GM21723 (cell line): ENCODE results near the gene NUDT17.
"Not testable (repeated sequence)": the region's sequence is repeated elsewhere in the genome, so short reads cannot be mapped to it uniquely, and the experiment has no call there.

ENCODE experiments used
- ATAC-seq: cut with Tn5 transposase; IDR thresholded peaks from one replicate; pipeline ENCODE4 v1.9.1; 2021; ENCODE audit warnings: mild to moderate bottlenecking, moderate library complexity; ENCODE audit not compliant: unreplicated experiment

NUDT17 gene

DNA sequence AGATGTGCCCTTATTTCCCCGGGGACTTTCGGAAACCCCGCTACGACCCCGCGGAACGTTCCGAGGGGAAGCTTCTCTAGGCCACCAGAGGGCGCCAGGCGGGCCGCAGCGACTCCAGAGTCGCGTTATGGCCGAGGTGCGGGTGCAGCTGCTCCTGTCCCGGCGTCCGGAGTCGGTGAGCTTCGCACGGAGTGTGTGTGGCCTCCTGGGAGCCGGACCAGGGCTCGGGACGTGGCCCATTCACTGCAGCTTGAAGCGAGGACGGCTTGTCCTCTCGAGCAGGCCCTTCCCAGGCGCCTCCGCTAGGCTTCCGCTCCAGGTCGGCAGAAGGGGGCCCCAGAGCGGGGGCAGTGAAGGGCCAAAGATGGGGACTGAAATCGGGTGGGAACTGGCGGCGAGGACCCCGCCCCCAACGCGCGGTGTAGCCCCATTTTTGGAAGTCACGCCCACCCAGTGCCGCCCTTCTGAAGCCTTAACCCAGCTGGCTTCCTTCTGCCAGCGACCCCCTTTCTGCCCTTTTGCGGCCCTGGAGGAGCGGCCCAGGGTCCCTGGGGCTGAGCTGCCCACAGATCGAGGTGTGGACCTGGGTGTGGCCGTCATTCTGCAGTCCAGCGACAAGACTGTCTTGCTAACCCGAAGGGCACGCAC is at the start of gene NUDT17:
TSS of gene NUDT17 (plus strand) at position 117 of the 648 bp plus-strand sequence. CDS start at position 128, 11 bp downstream.
- peak; percentile 69 for ATAC-seq

- no peak for ATAC-seq
These were observed 48.7 kb upstream of the NUDT17 start for GRCh38 chr1:145796753-145797152.

DNA sequence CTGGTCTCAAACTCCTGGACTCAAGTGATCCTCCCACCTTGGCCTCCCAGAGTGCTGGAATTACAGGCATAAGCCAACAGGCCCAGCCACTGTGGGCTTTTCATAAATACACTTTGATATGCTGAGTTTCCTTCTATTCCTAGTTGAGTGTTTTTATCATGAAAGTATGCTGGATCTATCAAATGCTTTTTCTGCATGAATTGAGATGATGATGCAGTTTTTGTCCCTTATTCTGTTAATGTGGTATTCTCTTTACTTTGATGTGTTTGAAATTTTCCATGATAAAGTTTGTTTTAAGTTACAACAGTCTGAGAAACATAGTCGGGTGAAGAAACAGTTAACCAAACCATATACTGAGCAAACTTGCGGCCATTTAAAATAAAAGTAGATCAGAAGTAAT is 45.6 kb upstream of the NUDT17 start:
- ATAC-seq, result no peak

GRCh38 chr1:145804235-145805045 is 41.0 kb upstream of the NUDT17 start:
- no peak for ATAC-seq

- ATAC-seq, result no peak
These were observed 40.4 kb upstream of the NUDT17 start for GRCh38 chr1:145805057-145805456.

DNA sequence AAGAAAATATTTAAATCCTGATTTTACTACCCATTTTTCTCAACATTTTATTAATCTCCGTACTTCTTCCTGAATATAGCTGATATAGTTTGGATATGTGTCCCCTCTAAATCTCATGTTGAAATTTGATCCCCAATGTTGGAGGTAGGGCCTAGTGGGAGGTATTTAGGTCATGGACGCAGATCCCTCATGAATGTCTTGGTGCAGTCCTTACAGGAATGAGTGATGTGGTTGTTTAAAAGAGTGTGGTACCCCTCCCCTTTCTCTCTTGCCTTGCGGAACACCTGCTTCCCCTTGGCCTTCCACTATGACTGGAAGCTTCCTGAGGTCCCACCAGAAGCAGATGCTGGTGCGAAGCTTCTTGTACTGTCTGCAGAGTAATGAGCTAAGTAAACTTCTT is 39.0 kb upstream of the NUDT17 start:
- no peak for ATAC-seq

DNA sequence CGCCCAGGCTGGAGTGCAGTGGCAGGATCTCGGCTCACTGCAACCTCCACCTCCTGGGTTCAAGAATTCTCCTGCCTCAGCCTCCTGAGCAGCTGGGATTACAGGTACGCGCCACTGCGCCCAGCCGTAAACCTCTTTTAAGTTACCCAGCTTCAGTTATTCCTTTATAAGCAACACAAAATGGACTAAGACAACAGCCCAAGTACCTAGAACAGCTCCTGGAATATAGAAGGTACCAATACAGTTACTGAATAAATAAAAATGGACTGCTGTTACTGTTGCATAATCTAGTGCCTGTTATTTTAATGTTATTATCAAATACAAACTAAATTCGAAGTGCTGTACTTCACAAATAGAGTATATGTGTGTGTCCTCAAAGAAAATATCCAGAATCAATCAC is 38.6 kb upstream of the NUDT17 start:
- no peak for ATAC-seq

DNA sequence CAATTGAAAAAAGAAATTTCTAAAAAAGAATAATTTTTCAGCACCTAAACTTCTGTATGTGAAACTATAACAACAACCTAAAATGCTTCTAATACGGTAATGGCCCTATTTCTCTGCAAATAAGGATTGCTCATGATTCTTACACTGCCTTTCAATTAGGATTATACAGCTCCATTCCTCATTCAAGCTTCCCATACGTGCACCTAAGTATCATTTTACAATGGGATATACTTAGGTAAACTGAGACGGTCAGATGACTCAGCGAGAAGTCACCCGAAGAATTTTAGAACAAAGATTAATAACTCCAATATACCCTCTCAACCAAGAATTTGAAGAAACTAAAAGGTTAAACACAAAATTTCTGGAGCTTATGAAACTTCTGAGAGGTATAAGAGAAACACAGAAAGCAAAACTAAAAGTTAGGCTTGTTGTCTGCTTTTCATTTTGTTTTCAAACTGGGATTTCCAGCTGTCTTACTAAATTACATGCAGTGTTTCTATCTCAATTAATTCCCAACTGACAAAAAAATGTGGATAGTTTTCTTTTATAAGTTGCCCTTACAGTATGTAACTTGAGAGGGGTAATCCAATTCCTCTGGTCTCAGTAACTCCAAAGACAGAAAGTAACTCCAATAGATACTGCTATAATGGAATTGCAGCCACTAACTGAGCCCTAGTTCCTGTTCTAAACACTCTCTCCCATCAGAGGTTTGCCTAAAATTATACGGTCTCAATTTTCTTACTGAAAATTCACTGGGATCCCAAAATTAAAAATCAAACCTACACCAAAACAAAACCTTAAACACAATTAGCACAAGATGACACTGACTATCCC is 32.2 kb upstream of the NUDT17 start:
- ATAC-seq, result not testable (repeated sequence)

DNA sequence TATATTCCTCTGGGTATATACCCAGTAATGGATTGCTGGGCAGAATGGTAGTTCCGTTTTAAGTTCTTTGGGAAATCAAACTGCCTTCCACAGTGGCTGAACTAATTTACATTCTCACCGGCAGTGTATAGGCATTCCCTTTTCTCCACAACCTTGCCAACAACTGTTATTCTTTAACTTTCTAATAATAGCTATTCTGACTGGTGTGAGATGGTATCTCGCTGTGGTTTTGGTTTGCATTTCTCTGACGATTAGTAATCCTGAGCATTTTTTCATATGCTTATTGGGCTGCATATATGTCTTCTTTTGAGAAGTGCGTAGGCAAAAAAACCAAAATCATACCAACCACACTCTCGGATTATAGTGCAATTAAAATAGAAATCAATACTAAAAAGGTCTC is 27.3 kb upstream of the NUDT17 start:
- ATAC-seq, result not testable (repeated sequence)

- ATAC-seq, result not testable (repeated sequence)
These were observed 22.6 kb upstream of the NUDT17 start for GRCh38 chr1:145822779-145823331.

DNA sequence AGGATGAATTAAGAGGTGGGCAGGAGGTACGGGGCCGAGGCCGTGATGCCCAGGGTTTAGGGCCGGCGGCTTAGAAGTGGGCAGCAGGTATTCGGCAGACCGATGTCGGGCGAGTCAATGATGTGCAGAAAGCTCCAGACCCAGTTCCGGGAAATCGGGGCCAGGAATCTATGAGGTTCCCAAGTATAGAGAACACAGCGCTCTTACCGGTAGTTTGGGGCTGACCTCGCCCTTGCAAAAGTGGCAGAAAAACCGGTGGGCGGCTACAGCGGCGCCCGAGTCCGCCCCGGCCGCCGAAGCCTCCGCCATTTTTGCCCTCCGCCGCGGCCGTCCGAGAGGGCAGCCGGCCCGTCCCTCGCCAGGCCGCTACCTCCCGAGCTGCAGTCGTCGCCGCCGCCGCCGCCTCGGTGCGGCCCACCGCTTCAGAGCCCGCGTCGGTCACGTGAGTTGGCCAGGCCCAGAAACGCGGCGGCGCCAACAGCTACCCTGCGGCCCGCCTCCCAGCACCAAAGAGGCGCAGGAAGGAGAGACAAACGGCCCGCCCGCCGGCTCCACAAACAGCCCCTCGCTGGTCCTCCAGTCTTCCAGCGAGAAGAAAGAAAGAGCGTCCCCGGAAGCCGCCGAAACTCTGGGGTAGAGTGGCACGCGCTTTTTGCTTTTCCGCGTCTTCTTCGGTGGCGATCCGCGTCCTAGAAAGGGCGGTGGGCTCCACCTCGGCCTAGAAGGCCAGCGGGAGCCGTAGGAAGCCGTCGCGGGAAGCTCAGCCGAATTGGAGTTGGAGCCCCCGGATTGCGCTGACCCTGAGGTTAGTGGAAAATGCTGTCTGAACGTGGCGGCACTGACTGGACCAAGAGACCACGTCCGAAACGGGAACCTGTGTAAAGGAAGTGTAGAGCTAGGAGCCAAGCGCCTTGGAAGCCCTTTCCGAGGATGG is 21.6 kb upstream of the NUDT17 start, which contains the start of the genes POLR3C and RNF115:
TSS of gene POLR3C (plus strand) at position 636 of the 934 bp plus-strand sequence. CDS start 1,577 bp downstream, outside the sequence.
TSS of gene RNF115 (minus strand) at position 531 of the 934 bp plus-strand sequence. CDS start at position 309, 222 bp downstream.
- ATAC-seq, result peak; percentile 88

DNA sequence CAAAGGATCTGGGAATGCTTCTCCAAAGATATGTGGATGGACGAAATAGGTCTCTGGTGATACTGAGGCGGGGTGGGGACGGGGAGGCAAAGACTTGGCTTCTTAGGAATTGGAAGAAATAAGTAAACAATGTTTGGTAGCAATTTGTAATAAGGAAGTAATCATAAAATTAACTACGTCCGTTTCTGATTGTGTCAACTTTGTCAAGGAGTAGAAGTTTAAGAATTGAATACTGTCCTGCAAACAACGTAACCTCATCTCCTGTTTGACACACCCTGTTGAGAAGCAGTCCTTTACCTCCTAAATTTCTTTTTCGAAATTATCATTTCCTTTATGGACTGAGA is 21.0 kb upstream of the NUDT17 start:
- no peak for ATAC-seq

- no peak for ATAC-seq
These were observed 19.4 kb upstream of the NUDT17 start for GRCh38 chr1:145826030-145826429.

- ATAC-seq, result no peak
These were observed 17.5 kb upstream of the NUDT17 start for GRCh38 chr1:145827966-145828365.

DNA sequence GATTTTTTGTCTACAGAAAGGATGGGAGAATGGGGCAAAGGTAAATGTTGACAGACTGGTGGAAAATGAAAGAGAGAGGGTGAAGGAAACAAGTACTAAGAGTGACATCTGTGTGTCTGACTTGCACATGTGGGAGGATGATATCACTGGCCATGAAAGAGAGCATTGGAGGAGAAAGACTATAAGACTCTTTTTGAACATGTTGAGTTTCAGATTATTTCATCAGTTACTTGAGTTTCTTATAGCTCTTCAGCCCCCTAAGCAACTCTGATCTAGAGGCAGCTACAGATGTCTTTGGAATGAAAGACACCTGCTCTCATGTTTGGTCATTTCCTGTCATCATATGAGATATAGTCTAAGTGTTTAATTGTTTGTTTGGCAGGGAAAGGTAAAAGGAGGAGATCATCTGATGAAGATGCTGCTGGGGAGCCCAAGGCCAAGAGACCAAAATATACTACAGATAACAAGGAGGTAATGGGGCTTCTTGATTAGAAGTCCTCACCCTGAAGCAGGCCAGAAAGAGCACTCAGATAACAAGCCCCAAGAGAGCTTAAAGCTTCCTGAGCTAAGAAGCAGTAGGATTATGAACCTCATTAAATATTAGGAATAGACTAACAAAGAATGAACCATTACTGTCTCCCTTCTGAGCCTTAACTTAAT is 16.9 kb upstream of the NUDT17 start:
- ATAC-seq, result no peak

GRCh38 chr1:145830810-145831209 is 14.6 kb upstream of the NUDT17 start:
- ATAC-seq, result not testable (repeated sequence)

DNA sequence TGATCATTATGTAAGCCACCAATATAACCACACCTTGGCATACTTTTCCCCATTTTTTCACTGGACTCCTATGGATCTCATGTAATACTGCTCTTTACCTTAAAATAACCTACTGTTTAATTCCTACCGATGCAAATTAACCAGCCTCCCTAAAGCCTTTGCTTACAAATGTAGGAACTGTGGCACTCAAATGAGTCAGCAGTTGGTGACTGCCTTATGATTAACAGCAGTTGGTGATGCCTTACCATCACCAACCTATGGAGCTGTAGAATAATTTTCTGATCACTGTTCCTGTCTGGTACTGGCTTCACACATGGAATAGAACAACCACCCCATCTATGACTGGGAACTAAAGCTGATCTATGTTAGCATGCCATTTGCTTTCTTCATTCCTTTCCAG is 7.8 kb upstream of the NUDT17 start:
- ATAC-seq, result no peak

- ATAC-seq, result no peak
These were observed 2.4 kb upstream of the NUDT17 start for GRCh38 chr1:145843031-145843430.

GRCh38 chr1:145845144-145845513 is 301 bp upstream of the NUDT17 start:
- ATAC-seq, result peak; percentile 70
